IPS-NIHi7 (cell line): ENCODE results near the gene XRN1.
"Not testable (repeated sequence)": the region's sequence is repeated elsewhere in the genome, so short reads cannot be mapped to it uniquely, and the experiment has no call there.

Experiments used
- DNase-seq: peaks from one replicate; pipeline ENCODE4 v3.0.0; 2012; ENCODE audit warnings: mixed read lengths; ENCODE audit errors: extremely low spot score

Gene XRN1

GRCh38 chr3:142438096-142438495 is 9.7 kb downstream of the XRN1 start:
- DNase-seq: not testable (repeated sequence)

GRCh38 chr3:142436951-142437585 is 10.8 kb downstream of the XRN1 start:
- DNase-seq: no peak

GRCh38 chr3:142434503-142434902 is 13.3 kb downstream of the XRN1 start:
- DNase-seq: no peak

- no peak for DNase-seq
Measured at GRCh38 chr3:142433110-142433509, 14.7 kb downstream of the XRN1 start.

- no peak for DNase-seq
Measured at GRCh38 chr3:142429582-142429981, 18.3 kb downstream of the XRN1 start.

GRCh38 chr3:142424754-142425153 is 23.1 kb downstream of the XRN1 start:
- no peak for DNase-seq

- no peak for DNase-seq
Measured at GRCh38 chr3:142418926-142419592, 28.8 kb downstream of the XRN1 start.

GRCh38 chr3:142417302-142417701 is 30.5 kb downstream of the XRN1 start:
- DNase-seq: no peak

- not testable (repeated sequence) for DNase-seq
Measured at GRCh38 chr3:142400537-142400936, 47.3 kb downstream of the XRN1 start.

GRCh38 chr3:142394921-142395622 is 52.8 kb downstream of the XRN1 start:
- DNase-seq: no peak

- no peak for DNase-seq
Measured at GRCh38 chr3:142385078-142385477, 62.8 kb downstream of the XRN1 start.

GRCh38 chr3:142374687-142375086 is 73.2 kb downstream of the XRN1 start:
- DNase-seq: no peak

- not testable (repeated sequence) for DNase-seq
Measured at GRCh38 chr3:142369576-142369975, 78.3 kb downstream of the XRN1 start.

- peak; percentile 13 for DNase-seq
Measured at GRCh38 chr3:142366434-142366833, 81.4 kb downstream of the XRN1 start.

GRCh38 chr3:142363936-142364467 is 83.8 kb downstream of the XRN1 start:
- DNase-seq: no peak

- not testable (repeated sequence) for DNase-seq
Measured at GRCh38 chr3:142363433-142363832, 84.4 kb downstream of the XRN1 start.

- DNase-seq: no peak
Measured at GRCh38 chr3:142359367-142359766, 88.5 kb downstream of the XRN1 start.

- no peak for DNase-seq
Measured at GRCh38 chr3:142356818-142357217, 91.0 kb downstream of the XRN1 start.

GRCh38 chr3:142355692-142356091 is 92.1 kb downstream of the XRN1 start:
- DNase-seq: no peak

GRCh38 chr3:142354076-142354475 is 93.8 kb downstream of the XRN1 start:
- DNase-seq: no peak

- DNase-seq: no peak
Measured at GRCh38 chr3:142353571-142353970, 94.3 kb downstream of the XRN1 start.

GRCh38 chr3:142352698-142353097 is 95.1 kb downstream of the XRN1 start:
- not testable (repeated sequence) for DNase-seq

GRCh38 chr3:142348460-142348859 is 99.4 kb downstream of the XRN1 start:
- DNase-seq: no peak
